ENCODE results near the gene GRK1.

GRK1 gene

GRCh38 chr13:113630804-113631203 is 36.2 kb upstream of the GRK1 start:
- Histone ChIP-seq H3K27me3 (no peaks in the 10 kb centered on the region), H3K27ac (no peak overlapping the region), H3K4me3 (no peak overlapping the region), H3K9me3 (replicated peaks in 1 of 11) (no peaks in the 10 kb centered on the region), H3K4me1 (peaks cover 0 to 3% (median 0%) of the 10 kb centered on the region in 10 experiments; a peak in 2 of 20 replicates), H3K36me3 (peaks cover 82 to 99% (median 94%) of the 10 kb centered on the region in 11 experiments), H4K20me1 (peaks cover 25 to 99% (median 87%) of the 10 kb centered on the region in 11 experiments; a peak in 21 of 22 replicates), H3K4me2 (no peak overlapping the region), H3K9ac (no peak overlapping the region)
- no peak for TF ChIP-seq Cebpa-rat (IDR thresholded peaks at IDR 0.05)

GRCh38 chr13:113631341-113632095 is 35.5 kb upstream of the GRK1 start:
- H3K9ac ChIP-seq: no peak overlapping the region
- no peak for TF ChIP-seq Cebpa-rat (IDR thresholded peaks at IDR 0.05)
- no peaks in the 10 kb centered on the region for H3K27me3 ChIP-seq
- no peak overlapping the region for H3K4me2 ChIP-seq
- peaks cover 89 to 100% (median 98%) of the 10 kb centered on the region in 11 experiments for H3K36me3 ChIP-seq
- peaks cover 0 to 3% (median 0%) of the 10 kb centered on the region in 10 experiments; a peak in 1 of 20 replicates for H3K4me1 ChIP-seq
- no peak overlapping the region for H3K27ac ChIP-seq
- no peak overlapping the region for H3K4me3 ChIP-seq
- H4K20me1 ChIP-seq: peaks cover 25 to 99% (median 82%) of the 10 kb centered on the region in 11 experiments; a peak in 21 of 22 replicates
- H3K9me3 ChIP-seq (replicated peaks in 1 of 11): no peaks in the 10 kb centered on the region

DNA sequence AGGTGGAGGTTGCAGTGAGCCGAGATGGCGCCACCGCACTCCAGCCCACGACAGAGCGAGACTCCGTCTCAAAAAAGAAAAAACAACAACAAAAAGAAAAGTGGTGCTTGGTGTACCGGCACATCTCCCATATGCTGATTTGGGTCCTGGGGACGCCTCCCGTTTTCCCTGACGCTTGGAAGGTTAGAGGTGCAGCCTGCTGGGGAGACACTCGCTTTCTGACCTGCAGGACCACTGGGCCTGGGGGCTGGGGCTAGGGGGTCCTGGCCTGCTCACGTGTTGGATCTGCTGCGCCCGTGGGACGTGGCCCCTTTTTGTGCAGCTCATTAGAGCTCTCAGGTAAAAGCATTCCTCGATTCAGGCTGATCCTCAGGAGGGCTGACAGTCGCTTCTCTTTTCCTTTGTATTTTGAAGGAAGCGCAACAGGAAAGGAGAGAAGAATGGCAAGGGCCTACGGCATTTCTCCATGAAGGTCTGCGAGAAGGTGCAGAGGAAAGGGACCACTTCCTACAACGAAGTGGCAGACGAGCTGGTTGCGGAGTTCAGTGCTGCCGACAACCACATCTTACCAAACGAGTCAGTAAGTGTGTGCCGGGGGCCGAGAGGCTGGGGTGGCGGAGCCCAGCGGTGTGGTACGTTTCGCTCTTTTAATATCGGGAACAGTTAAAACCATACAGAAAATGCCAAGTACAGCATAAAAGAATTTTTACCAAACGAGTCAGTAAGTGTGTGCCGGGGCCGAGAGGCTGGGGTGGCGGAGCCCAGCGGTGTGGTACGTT is 34.1 kb upstream of the GRK1 start:
- Histone ChIP-seq H3K4me3 (no peak overlapping the region), H3K36me3 (peaks cover 94 to 100% (median 98%) of the 10 kb centered on the region in 11 experiments), H3K27ac (no peak overlapping the region), H3K9ac (no peak overlapping the region), H3K4me1 (peaks cover 0 to 3% (median 0%) of the 10 kb centered on the region in 10 experiments; a peak in 1 of 20 replicates), H3K4me2 (no peak overlapping the region), H4K20me1 (peaks cover 20 to 99% (median 76%) of the 10 kb centered on the region in 11 experiments; a peak in 21 of 22 replicates), H3K27me3 (no peaks in the 10 kb centered on the region), H3K9me3 (replicated peaks in 1 of 11) (no peaks in the 10 kb centered on the region)
- no peak for TF ChIP-seq Cebpa-rat (IDR thresholded peaks at IDR 0.05)

- no peak overlapping the region for H3K9ac ChIP-seq
- peaks cover 95 to 100% (median 98%) of the 10 kb centered on the region in 11 experiments for H3K36me3 ChIP-seq
- peaks cover 14 to 93% (median 70%) of the 10 kb centered on the region in 11 experiments; a peak in 21 of 22 replicates for H4K20me1 ChIP-seq
- peaks cover 0 to 3% (median 0%) of the 10 kb centered on the region in 10 experiments; a peak in 1 of 20 replicates for H3K4me1 ChIP-seq
- no peak for TF ChIP-seq Cebpa-rat (IDR thresholded peaks at IDR 0.05)
- no peaks in the 10 kb centered on the region for H3K9me3 ChIP-seq (replicated peaks in 1 of 11)
- no peaks in the 10 kb centered on the region for H3K27me3 ChIP-seq
- H3K4me3 ChIP-seq: no peak overlapping the region
- no peak overlapping the region for H3K27ac ChIP-seq
- H3K4me2 ChIP-seq: no peak overlapping the region
Observed at GRCh38 chr13:113633485-113633873, 33.5 kb upstream of the GRK1 start.

DNA sequence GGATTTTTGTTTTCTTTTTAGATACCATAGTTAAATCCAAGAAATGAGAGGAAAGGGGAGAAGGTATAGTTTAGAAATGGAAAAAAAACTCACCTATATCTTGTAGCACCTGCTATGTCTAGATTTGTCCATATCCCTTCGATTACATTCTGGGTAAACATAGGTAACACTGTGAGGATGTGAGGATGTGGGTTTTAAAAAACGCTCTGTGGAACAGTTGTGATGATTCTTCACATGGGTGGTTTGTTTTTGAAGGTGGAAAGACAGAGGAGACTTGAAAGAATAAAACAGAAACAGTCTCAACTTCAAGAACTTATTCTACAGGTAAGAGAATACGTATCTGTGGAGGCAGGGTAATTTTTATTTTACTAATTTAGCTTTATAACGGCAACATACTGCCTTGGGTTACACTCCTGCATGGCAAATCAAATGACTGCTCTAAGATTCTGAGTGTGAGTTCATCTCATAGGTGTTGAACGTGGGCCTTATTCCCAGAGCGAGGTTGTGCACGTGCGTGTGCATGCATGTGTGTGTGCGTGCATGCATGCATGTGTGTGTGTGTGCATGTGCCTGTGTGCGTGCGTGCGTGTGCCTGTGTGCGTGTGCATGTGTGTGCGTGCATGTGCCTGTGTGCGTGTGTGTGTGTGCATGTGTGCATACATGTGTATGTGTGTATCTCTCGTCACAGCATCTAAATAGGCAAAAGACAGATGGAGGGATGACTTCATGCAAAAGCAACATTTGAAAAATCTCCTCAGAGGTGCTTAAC is 32.6 kb upstream of the GRK1 start:
- no peak for TF ChIP-seq Cebpa-rat (IDR thresholded peaks at IDR 0.05)
- H3K27ac ChIP-seq: no peak overlapping the region
- H3K9me3 ChIP-seq (replicated peaks in 1 of 11): no peaks in the 10 kb centered on the region
- H4K20me1 ChIP-seq: peaks cover 5 to 84% (median 60%) of the 10 kb centered on the region in 11 experiments; a peak in 21 of 22 replicates
- no peaks in the 10 kb centered on the region for H3K27me3 ChIP-seq
- H3K4me1 ChIP-seq: no peaks in the 10 kb centered on the region
- H3K4me2 ChIP-seq: no peak overlapping the region
- no peak overlapping the region for H3K4me3 ChIP-seq
- H3K36me3 ChIP-seq: peaks cover 95 to 100% (median 98%) of the 10 kb centered on the region in 11 experiments
- no peak overlapping the region for H3K9ac ChIP-seq

DNA sequence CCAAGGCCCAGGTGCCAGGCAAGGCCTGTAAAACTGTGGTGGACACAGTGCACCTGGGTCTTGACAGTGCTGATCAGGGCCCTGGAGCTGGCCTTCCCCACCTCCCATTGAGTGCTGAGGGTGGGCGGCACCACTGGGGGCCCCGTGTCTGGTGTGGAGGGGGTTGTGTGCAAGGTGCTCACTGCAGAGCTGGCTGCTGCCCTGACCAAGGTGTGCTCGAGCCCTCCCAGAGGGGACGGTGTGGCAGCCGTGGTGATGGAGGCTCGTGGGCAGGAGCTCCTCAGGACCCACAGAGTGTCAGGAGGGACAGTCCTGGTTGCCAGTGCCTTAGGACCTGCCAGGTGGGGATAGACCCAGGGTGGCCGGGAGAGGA is 32.0 kb upstream of the GRK1 start:
- no peak overlapping the region for H3K4me2 ChIP-seq

GRCh38 chr13:113635709-113636108 is 31.3 kb upstream of the GRK1 start:
- no peaks in the 10 kb centered on the region for H3K4me1 ChIP-seq
- no peak overlapping the region for H3K4me3 ChIP-seq
- H3K36me3 ChIP-seq: peaks cover 97 to 100% (median 100%) of the 10 kb centered on the region in 11 experiments
- no peak for TF ChIP-seq Cebpa-rat (IDR thresholded peaks at IDR 0.05)
- no peak overlapping the region for H3K4me2 ChIP-seq
- peaks cover 0 to 4% (median 0%) of the 10 kb centered on the region in 11 experiments; a peak in 2 of 22 replicates for H3K9me3 ChIP-seq (replicated peaks in 1 of 11)
- peaks cover 0 to 79% (median 52%) of the 10 kb centered on the region in 11 experiments; a peak in 18 of 22 replicates for H4K20me1 ChIP-seq
- H3K27ac ChIP-seq: no peak overlapping the region
- no peak overlapping the region for H3K9ac ChIP-seq
- H3K27me3 ChIP-seq: no peaks in the 10 kb centered on the region

More for the DNA sequence above, 32.0 kb upstream of the GRK1 start:
- no peaks in the 10 kb centered on the region for H3K27me3 ChIP-seq
- H4K20me1 ChIP-seq: peaks cover 0 to 84% (median 57%) of the 10 kb centered on the region in 11 experiments; a peak in 21 of 22 replicates
- no peak overlapping the region for H3K27ac ChIP-seq
- H3K9ac ChIP-seq: no peak overlapping the region
- peaks cover 95 to 100% (median 98%) of the 10 kb centered on the region in 11 experiments for H3K36me3 ChIP-seq
- no peak overlapping the region for H3K4me3 ChIP-seq
- TF ChIP-seq Cebpa-rat (IDR thresholded peaks at IDR 0.05): no peak
- peaks cover 0 to 4% (median 0%) of the 10 kb centered on the region in 11 experiments; a peak in 2 of 22 replicates for H3K9me3 ChIP-seq (replicated peaks in 1 of 11)
- H3K4me1 ChIP-seq: no peaks in the 10 kb centered on the region

DNA sequence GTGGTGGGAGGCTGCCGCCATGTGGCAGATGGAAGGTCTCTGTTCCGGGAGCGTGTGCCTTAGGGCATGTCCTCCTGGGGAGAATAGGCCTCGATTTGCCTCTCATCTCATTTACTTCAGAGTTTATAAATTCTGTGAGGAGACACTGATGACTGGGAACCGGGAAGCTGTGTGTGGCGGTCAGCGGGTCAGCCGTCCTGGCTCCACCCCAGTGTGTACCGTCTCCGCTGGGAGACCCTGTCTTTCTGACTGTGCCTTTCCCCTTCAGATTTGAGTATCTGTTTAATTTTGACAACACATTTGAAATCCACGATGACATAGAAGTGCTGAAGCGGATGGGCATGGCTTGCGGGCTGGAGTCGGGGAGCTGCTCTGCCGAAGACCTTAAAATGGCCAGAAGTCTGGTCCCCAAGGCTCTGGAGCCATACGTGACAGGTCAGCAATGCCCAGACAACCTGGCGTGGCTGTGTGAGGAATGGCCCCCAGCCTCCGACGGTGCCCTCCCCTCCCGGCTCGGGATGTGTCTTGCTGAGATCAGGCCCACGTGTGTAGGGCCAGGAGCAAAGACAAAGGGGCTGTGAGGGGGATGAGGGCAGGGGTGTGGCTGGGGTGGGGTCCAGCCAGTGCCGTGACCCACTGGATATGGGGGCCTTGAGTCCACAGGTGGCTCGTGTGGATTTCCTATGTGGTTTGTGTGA is 30.6 kb upstream of the GRK1 start:
- H3K27ac ChIP-seq: no peak overlapping the region
- no peak for TF ChIP-seq Cebpa-rat (IDR thresholded peaks at IDR 0.05)
- peaks cover 0 to 72% (median 45%) of the 10 kb centered on the region in 11 experiments; a peak in 18 of 22 replicates for H4K20me1 ChIP-seq
- peaks cover 0 to 6% (median 0%) of the 10 kb centered on the region in 11 experiments; a peak in 8 of 22 replicates for H3K9me3 ChIP-seq (replicated peaks in 1 of 11)
- peaks cover 0 to under 1% (median 0%) of the 10 kb centered on the region in 10 experiments; a peak in 1 of 20 replicates for H3K4me1 ChIP-seq
- H3K27me3 ChIP-seq: no peaks in the 10 kb centered on the region
- no peak overlapping the region for H3K9ac ChIP-seq
- peaks cover 95 to 99% (median 98%) of the 10 kb centered on the region in 11 experiments for H3K36me3 ChIP-seq
- H3K4me2 ChIP-seq: no peak overlapping the region
- no peak overlapping the region for H3K4me3 ChIP-seq
